Measurements from ENCODE around the gene TIAM1. TPM values are rescaled to one million over a fixed set of nuclear protein-coding genes. Genes with fewer than 3 reads are reported as not detected.

TIAM1 gene
- total RNA-seq, 1 donor from 2014 or later, result 131 TPM

DNA sequence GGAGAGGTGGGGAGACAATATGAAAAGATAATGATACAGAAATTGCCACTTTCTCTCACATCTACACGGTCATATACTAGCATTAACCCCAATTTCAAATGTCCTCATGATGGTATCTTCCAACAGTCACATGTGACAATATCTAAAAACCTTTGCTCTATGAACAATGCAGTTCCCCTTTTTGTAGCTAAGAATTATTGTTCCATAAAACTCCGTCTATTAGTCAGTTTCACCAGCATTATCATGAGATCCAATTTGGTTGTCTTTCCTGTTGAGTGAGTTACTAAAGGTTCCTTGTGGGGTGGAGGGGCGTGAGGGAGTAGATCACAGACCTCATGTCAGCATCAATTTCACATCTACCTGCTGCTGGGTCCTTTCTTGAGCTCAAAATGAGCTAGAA lies 1.7 kb downstream of the TIAM1 start:
- no peak for DNase-seq (ENCODE audit: low spot score)
- Mint-ChIP-seq H3K27me3 (ENCODE audit: unreplicated experiment) (peaks cover 4% of the 10 kb centered on the region), H3K4me1 (ENCODE audit: unreplicated experiment) (peaks cover 49% of the 10 kb centered on the region), H3K27ac (ENCODE audit: unreplicated experiment) (no peak overlapping the region), H3K36me3 (ENCODE audit: low read depth, unreplicated experiment) (peaks cover 12% of the 10 kb centered on the region), H3K9me3 (ENCODE audit: unreplicated experiment) (no peaks in the 10 kb centered on the region), H3K4me3 (ENCODE audit: unreplicated experiment) (no peak overlapping the region)
- TF ChIP-seq, protein P1, sequence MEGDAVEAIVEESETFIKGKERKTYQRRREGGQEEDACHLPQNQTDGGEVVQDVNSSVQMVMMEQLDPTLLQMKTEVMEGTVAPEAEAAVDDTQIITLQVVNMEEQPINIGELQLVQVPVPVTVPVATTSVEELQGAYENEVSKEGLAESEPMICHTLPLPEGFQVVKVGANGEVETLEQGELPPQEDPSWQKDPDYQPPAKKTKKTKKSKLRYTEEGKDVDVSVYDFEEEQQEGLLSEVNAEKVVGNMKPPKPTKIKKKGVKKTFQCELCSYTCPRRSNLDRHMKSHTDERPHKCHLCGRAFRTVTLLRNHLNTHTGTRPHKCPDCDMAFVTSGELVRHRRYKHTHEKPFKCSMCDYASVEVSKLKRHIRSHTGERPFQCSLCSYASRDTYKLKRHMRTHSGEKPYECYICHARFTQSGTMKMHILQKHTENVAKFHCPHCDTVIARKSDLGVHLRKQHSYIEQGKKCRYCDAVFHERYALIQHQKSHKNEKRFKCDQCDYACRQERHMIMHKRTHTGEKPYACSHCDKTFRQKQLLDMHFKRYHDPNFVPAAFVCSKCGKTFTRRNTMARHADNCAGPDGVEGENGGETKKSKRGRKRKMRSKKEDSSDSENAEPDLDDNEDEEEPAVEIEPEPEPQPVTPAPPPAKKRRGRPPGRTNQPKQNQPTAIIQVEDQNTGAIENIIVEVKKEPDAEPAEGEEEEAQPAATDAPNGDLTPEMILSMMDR (IDR thresholded peaks at IDR 0.05; ENCODE audit: unreplicated experiment), result no peak

DNA sequence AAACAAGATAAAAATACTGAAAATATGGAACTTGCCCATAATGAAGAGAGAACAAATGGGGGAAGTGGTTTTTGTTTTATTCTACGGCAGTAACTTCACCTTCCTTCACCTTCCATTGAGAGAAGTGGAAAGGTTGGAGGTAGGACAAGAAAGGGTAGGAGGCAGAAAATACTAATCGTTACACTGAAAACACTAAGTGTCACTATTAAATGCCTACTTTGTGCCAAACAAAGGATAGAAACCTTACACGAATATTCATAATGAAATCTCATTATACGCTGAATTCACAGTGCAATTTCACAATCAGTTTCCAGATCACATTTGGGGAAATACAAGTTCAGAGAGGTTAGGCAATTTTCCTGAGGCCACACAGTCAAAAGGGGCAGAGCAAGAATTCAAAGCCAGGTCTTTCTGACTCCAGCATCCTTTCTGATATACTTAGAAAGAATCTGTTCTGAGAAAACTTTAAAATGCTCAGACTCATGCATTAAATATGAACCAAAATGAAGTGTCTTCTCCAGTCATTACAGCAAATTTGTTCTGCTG lies 3.0 kb downstream of the TIAM1 start:
- no peak overlapping the region for H3K27ac Mint-ChIP-seq (ENCODE audit: unreplicated experiment)
- H3K27me3 Mint-ChIP-seq (ENCODE audit: unreplicated experiment), result peaks cover 5% of the 10 kb centered on the region
- TF ChIP-seq, protein P1 (IDR thresholded peaks at IDR 0.05; ENCODE audit: unreplicated experiment), result no peak
- no peak overlapping the region for H3K4me3 Mint-ChIP-seq (ENCODE audit: unreplicated experiment)
- DNase-seq (ENCODE audit: low spot score), result no peak
- peaks cover 23% of the 10 kb centered on the region for H3K36me3 Mint-ChIP-seq (ENCODE audit: low read depth, unreplicated experiment)
- H3K4me1 Mint-ChIP-seq (ENCODE audit: unreplicated experiment), result peaks cover 43% of the 10 kb centered on the region
- no peaks in the 10 kb centered on the region for H3K9me3 Mint-ChIP-seq (ENCODE audit: unreplicated experiment)

DNA sequence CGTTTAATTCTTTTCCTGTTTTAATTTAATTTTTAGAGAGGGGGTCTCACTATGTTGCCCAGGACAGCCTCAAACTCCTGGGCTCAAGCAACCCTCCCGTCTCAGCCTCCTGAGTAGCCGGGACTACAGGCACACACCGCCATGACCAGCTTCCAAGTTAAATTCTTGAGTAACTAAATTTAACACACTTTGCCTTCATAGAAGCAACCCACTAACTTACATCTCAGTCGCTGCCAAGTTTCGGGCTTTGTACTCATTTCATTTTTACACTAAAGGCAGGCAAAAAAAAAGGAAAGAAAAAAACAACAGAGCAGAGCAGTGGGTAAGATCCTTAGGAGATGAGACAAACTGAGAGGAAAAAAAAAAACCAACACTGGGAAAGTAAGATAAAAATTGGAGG lies 3.5 kb downstream of the TIAM1 start:
- TF ChIP-seq, protein P1 (IDR thresholded peaks at IDR 0.05; ENCODE audit: unreplicated experiment), result no peak
- Mint-ChIP-seq H3K4me3 (ENCODE audit: unreplicated experiment) (no peak overlapping the region), H3K27me3 (ENCODE audit: unreplicated experiment) (peaks cover 5% of the 10 kb centered on the region), H3K9me3 (ENCODE audit: unreplicated experiment) (no peaks in the 10 kb centered on the region), H3K36me3 (ENCODE audit: low read depth, unreplicated experiment) (peaks cover 26% of the 10 kb centered on the region), H3K27ac (ENCODE audit: unreplicated experiment) (no peak overlapping the region), H3K4me1 (ENCODE audit: unreplicated experiment) (peaks cover 43% of the 10 kb centered on the region)
- DNase-seq (ENCODE audit: low spot score), result no peak

DNA sequence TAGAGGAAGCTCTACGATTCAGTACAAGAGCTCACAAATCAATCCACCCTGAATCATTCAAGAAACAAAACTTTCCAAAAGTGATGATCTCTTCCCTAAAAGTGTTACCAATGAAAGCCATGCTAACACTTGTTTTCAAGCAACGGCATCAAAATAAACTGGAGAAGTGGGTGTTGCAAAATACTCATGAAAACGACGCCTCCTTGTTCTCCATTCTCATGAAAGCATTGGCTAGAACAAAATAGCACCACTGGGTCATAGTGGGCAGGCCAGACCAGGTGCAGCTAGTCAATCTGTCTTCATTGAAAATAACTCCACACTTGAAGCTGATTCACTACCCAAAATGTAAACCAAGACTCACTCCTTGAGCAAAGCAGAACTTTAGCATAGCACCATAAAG lies 4.3 kb downstream of the TIAM1 start:
- Mint-ChIP-seq H3K4me3 (ENCODE audit: unreplicated experiment) (no peak overlapping the region), H3K36me3 (ENCODE audit: low read depth, unreplicated experiment) (peaks cover 29% of the 10 kb centered on the region), H3K27ac (ENCODE audit: unreplicated experiment) (no peak overlapping the region)

DNA sequence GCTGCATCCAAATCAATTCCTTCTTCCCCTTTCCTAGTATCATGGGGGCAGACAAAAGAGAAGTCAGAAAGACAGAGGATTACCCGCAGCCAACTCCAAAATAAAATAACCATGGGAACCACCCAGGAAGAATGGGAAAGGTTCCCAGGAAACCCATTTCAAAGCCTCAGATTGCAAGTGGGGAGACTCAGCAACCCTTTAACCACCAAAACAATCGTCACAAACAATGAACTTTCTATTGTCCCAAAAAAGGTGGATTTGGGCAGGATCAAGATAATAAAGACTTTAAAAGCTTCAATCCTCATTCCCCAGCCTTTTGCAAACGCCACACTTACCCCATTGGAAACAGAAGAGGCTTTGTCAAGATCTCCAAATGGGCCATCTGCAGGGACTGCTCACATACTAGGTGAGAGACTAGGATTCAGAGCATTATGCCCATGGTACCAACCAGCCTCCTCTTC lies 5.1 kb downstream of the TIAM1 start:
- TF ChIP-seq, protein P1 (IDR thresholded peaks at IDR 0.05; ENCODE audit: unreplicated experiment), result no peak
- Mint-ChIP-seq H3K27me3 (ENCODE audit: unreplicated experiment) (peaks cover 5% of the 10 kb centered on the region), H3K4me3 (ENCODE audit: unreplicated experiment) (no peak overlapping the region), H3K4me1 (ENCODE audit: unreplicated experiment) (peaks cover 38% of the 10 kb centered on the region), H3K36me3 (ENCODE audit: low read depth, unreplicated experiment) (peaks cover 25% of the 10 kb centered on the region), H3K9me3 (ENCODE audit: unreplicated experiment) (no peaks in the 10 kb centered on the region), H3K27ac (ENCODE audit: unreplicated experiment) (no peak overlapping the region)
- DNase-seq (ENCODE audit: low spot score), result no peak

More for the DNA sequence above, 4.3 kb downstream of the TIAM1 start:
- Mint-ChIP-seq H3K4me1 (ENCODE audit: unreplicated experiment) (peaks cover 43% of the 10 kb centered on the region), H3K27me3 (ENCODE audit: unreplicated experiment) (peaks cover 5% of the 10 kb centered on the region), H3K9me3 (ENCODE audit: unreplicated experiment) (no peaks in the 10 kb centered on the region)
- TF ChIP-seq, protein P1 (IDR thresholded peaks at IDR 0.05; ENCODE audit: unreplicated experiment), result no peak
- DNase-seq (ENCODE audit: low spot score), result no peak
